ENCODE results near the gene LGALS1. TPM values are rescaled to one million over a fixed set of nuclear protein-coding genes. Genes with fewer than 3 reads are reported as not detected.

The LGALS1 gene
- total RNA-seq, 6 experiments from 2014 or later, result 34.7 to 267 (median 141) TPM

DNA sequence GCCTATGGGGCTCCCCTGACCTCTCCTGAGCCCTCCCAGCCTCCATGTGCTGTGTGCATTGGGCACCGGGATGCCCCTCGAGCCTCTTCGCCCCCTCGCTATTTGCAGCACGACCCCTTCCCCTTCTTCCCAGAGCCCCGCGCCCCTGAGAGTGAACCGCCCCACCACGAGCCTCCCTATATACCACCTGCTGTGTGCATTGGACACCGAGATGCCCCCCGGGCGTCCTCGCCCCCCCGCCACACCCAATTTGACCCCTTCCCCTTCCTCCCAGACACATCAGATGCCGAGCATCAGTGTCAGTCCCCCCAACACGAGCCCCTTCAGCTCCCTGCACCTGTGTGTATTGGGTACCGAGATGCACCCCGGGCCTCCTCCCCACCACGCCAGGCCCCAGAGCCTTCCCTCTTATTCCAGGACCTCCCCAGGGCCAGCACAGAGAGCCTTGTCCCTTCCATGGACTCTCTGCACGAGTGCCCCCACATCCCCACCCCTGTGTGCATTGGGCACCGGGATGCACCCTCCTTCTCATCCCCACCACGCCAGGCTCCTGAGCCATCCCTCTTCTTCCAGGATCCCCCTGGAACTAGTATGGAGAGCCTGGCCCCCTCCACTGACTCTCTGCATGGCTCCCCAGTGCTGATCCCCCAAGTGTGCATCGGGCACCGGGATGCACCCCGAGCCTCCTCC is 50.3 kb downstream of the LGALS1 start:
- no peak overlapping the region for H3K27ac ChIP-seq
- WGBS (ENCODE audit: insufficient coverage, low coverage, low lambda C conversion rate, missing lambda C conversion rate), result 95% methylated on average over 20 of the region's 25 CpGs
- H3K9me3 ChIP-seq, result no peaks in the 10 kb centered on the region
- no peaks in the 10 kb centered on the region for H3K36me3 ChIP-seq
- DNase-seq (no peak), ATAC-seq (peak in 1 of 4 donors; percentile 5)
- no peaks in the 10 kb centered on the region for H3K27me3 ChIP-seq
- no peak for TF ChIP-seq POLR2A (IDR thresholded peaks at IDR 0.05)
- TF ChIP-seq, protein P1, sequence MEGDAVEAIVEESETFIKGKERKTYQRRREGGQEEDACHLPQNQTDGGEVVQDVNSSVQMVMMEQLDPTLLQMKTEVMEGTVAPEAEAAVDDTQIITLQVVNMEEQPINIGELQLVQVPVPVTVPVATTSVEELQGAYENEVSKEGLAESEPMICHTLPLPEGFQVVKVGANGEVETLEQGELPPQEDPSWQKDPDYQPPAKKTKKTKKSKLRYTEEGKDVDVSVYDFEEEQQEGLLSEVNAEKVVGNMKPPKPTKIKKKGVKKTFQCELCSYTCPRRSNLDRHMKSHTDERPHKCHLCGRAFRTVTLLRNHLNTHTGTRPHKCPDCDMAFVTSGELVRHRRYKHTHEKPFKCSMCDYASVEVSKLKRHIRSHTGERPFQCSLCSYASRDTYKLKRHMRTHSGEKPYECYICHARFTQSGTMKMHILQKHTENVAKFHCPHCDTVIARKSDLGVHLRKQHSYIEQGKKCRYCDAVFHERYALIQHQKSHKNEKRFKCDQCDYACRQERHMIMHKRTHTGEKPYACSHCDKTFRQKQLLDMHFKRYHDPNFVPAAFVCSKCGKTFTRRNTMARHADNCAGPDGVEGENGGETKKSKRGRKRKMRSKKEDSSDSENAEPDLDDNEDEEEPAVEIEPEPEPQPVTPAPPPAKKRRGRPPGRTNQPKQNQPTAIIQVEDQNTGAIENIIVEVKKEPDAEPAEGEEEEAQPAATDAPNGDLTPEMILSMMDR (IDR thresholded peaks at IDR 0.05), result no peak
- intact Hi-C loops (cut with DNase I), result loop anchor here (10.0 kb wide), 1 partner anchor 81 kb away; no protein-coding TSS in a partner anchor
- peaks cover 0 to 24% (median 7%) of the 10 kb centered on the region in 4 donors for H3K4me1 ChIP-seq
- no peak overlapping the region for H3K4me3 ChIP-seq

DNA sequence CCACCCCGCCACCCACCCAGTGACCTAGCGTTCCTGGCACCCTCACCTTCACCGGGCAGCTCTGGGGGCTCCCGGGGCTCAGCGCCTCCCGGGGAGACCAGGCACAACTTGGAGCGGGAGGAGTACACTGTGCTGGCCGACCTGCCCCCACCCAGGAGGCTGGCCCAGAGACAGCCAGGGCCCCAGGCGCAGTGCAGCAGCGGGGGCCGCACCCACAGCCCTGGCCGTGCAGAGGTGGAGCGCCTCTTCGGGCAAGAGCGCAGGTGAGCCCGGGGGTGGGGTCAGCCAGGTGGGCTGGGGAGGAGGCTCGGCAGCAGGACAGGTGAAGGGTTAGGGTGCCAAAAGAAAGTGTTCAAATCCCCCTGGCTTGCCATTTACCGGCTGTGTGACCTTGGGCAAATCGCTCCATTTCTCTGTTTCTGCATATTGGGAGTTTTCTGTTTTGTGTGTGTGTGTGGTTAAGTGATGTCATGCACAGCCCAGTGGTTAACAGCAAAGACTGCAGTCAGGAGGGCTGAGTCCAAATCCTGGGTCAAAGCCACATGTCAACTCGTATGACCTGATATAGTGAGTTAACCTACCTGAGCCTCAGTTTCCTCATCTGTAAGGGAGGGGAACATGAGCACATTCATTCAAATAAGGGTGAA is 50.9 kb downstream of the LGALS1 start:
- TF ChIP-seq POLR2A (IDR thresholded peaks at IDR 0.05), result no peak
- TF ChIP-seq, protein P1 (IDR thresholded peaks at IDR 0.05), result peak; percentile 24 to 35 (median 27)
- intact Hi-C loops (cut with DNase I), result loop anchor here (10.0 kb wide), 1 partner anchor 82 kb away; no protein-coding TSS in a partner anchor
- no peaks in the 10 kb centered on the region for H3K36me3 ChIP-seq
- no peak overlapping the region for H3K27ac ChIP-seq
- no peaks in the 10 kb centered on the region for H3K9me3 ChIP-seq
- peak; percentile 25 to 55 (median 46) for ATAC-seq
- no peak for DNase-seq
- H3K4me3 ChIP-seq, result no peak overlapping the region
- 39% methylated on average over 2 of the region's 20 CpGs for WGBS (ENCODE audit: insufficient coverage, low coverage, low lambda C conversion rate, missing lambda C conversion rate)
- H3K27me3 ChIP-seq, result no peaks in the 10 kb centered on the region
- peaks cover 0 to 30% (median 8%) of the 10 kb centered on the region in 4 donors for H3K4me1 ChIP-seq

DNA sequence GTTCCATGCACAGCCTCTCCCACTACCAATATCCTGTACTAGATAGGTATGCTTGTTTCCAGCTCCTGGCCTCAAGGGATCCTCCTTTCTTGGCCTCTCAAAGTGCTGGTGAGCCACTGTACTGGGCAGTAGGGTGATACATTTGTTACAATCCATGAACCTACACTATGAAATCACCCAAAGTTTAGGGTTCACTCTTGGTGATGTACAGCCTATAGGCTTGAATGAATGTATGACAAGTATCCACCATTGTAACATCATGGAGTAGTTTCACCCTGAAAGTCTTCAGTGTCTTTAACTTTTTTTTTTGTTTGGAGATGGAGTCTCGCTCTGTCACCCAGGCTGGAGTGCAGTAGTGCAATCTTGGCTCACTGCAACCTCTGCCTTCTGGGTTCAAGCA is 53.2 kb downstream of the LGALS1 start:
- no peak overlapping the region for H3K4me3 ChIP-seq
- no CpG with 5 or more reads among the region's 1 CpG for WGBS (ENCODE audit: insufficient coverage, low coverage, low lambda C conversion rate, missing lambda C conversion rate)
- no peaks in the 10 kb centered on the region for H3K36me3 ChIP-seq
- peaks cover 0 to 44% (median 13%) of the 10 kb centered on the region in 4 donors for H3K4me1 ChIP-seq
- intact Hi-C loops (cut with DNase I), result loop anchor here (10.0 kb wide), 1 partner anchor 84 kb away; no protein-coding TSS in a partner anchor
- ATAC-seq, result peak in 1 of 4 donors; percentile 5
- no peak for DNase-seq
- no peaks in the 10 kb centered on the region for H3K27me3 ChIP-seq
- no peaks in the 10 kb centered on the region for H3K9me3 ChIP-seq
- no peak for TF ChIP-seq POLR2A (IDR thresholded peaks at IDR 0.05)
- TF ChIP-seq, protein P1 (IDR thresholded peaks at IDR 0.05), result no peak
- H3K27ac ChIP-seq, result peak overlapping the region; percentile 6 to 57 (median 49)

Small RNAs within 50 kb of the gene (small RNA-seq; reads per million reads assigned to genes)
- 0 reads per million in 2 experiments for gene RN7SL385P

Other genes starting within 250 kb of the LGALS1 start
- gene ELFN2, start 248.2 kb upstream of the LGALS1 start, total RNA-seq, result under 1 TPM; 0.07 to 0.93 (median 0.49) TPM
- 10 to 100 TPM in 4 of 6 experiments, 1 to 10 TPM in 2; 5.6 to 14.4 (median 10.2) TPM for gene MFNG, start 189.3 kb upstream of the LGALS1 start, total RNA-seq
- gene CARD10, start 156.2 kb upstream of the LGALS1 start, total RNA-seq, result 10 to 100 TPM in 5 of 6 experiments, 1 to 10 TPM in 1; 9.0 to 27.8 (median 14.2) TPM
- 100 to 1,000 TPM in 1 of 6 experiments, 10 to 100 TPM in 5; 29.2 to 117 (median 68.0) TPM for gene CDC42EP1, start 115.2 kb upstream of the LGALS1 start, total RNA-seq
- under 1 TPM in 1 of 6 experiments, not detected in 5; 0.64 TPM for gene LGALS2, start 95.5 kb upstream of the LGALS1 start, total RNA-seq
- 10 to 100 TPM; 18.4 to 27.3 (median 24.1) TPM for gene GGA1, start 66.8 kb upstream of the LGALS1 start, total RNA-seq
- gene SH3BP1, start 36.0 kb upstream of the LGALS1 start, total RNA-seq, result 1 to 10 TPM; 1.6 to 4.8 (median 2.8) TPM
- 10 to 100 TPM; 15.7 to 63.4 (median 34.4) TPM for gene PDXP, start 16.9 kb upstream of the LGALS1 start, total RNA-seq
- gene NOL12, start 10.7 kb downstream of the LGALS1 start, total RNA-seq, result 10 to 100 TPM in 2 of 6 experiments, 1 to 10 TPM in 4; 8.4 to 16.1 (median 9.4) TPM
- gene TRIOBP, start 21.4 kb downstream of the LGALS1 start, total RNA-seq, result 10 to 100 TPM; 11.7 to 22.8 (median 20.7) TPM
- 10 to 100 TPM; 21.9 to 43.0 (median 29.8) TPM for gene GCAT, start 132.3 kb downstream of the LGALS1 start, total RNA-seq
- under 1 TPM in 2 of 6 experiments, not detected in 4; 0.29 to 0.83 TPM for gene GALR3, start 147.7 kb downstream of the LGALS1 start, total RNA-seq
- gene ANKRD54, start 168.7 kb downstream of the LGALS1 start, total RNA-seq, result 10 to 100 TPM in 2 of 6 experiments, 1 to 10 TPM in 4; 7.3 to 20.7 (median 9.7) TPM
- gene EIF3L, start 173.8 kb downstream of the LGALS1 start, total RNA-seq, result 100 to 1,000 TPM; 117 to 200 (median 164) TPM
- gene MICALL1, start 230.7 kb downstream of the LGALS1 start, total RNA-seq, result 10 to 100 TPM in 3 of 6 experiments, 1 to 10 TPM in 3; 6.5 to 19.0 (median 10.3) TPM

Measured in right lobe of liver (tissue), 6 donors.